Skin epidermis (tissue), 12 donors: Measurements from ENCODE around the gene MTCH1.

Source experiments
- H3K27ac ChIP-seq, 21 experiments: fragments of 200-600 bp; sonication (generic) in 11 of 21; one replicate each; pipeline ENCODE4 v1.5.0; 2020; ENCODE audit warnings: mild to moderate bottlenecking in 3 of 21, inconsistent platforms in 2 of 21, moderate library complexity in 2 of 21
- H3K4me3 ChIP-seq, 7 experiments: fragments of 200-600 bp; sonication (generic) in 2 of 7; one replicate each; pipeline ENCODE4 v1.5.0; 2020; ENCODE audit warnings: inconsistent platforms in 2 of 7, mild to moderate bottlenecking in 2 of 7, moderate library complexity in 1 of 7

Gene MTCH1

DNA sequence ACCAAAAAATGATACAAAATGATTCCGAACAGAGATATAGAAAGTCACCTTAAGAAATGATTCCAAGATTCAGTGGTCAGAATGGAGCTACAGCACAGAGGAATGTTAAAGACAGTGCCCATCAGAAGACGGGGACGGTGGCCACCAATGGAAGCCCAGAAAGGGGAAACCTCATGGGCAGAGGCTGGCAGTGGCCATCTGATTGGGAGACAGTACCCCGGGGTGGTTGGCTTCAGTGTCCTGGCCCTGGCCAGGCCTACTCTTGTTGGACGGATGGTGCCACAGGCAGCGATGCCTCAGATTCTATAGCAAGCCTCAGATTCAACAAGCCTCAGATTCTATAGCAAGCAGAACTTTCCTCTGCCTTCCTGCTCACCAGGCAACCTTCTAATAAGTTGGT, 48.1 kb downstream of the MTCH1 start:
- Histone ChIP-seq H3K27ac (no peak overlapping the region), H3K4me3 (no peak overlapping the region)

- Histone ChIP-seq H3K4me3 (no peak overlapping the region), H3K27ac (no peak overlapping the region)
These were observed 49.2 kb downstream of the MTCH1 start for GRCh38 chr6:36936824-36937223.

GRCh38 chr6:36934901-36935300, 51.1 kb downstream of the MTCH1 start:
- Histone ChIP-seq H3K4me3 (no peak overlapping the region), H3K27ac (no peak overlapping the region)

GRCh38 chr6:36933519-36933918, 52.5 kb downstream of the MTCH1 start:
- H3K27ac ChIP-seq: peak overlapping the region in 1 of 21 experiments; percentile 12
- no peak overlapping the region for H3K4me3 ChIP-seq

DNA sequence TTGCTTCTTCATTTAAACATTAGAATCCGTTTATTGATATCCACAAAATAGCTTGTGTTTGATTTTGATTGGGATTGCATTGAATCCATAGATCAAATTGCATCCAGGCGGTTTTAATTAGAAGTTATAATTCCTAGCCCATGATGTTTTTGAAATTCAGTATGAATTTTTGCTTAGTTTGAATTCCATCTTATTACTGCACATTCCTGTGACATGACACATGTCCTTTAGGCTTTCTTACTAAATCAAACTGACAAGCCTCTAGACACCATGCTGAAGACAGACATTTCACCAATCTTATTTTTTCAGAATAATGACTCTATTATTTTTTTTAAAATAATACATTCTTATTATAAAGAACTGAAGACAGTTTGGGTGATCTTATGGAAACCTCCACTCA, 52.9 kb downstream of the MTCH1 start:
- H3K27ac ChIP-seq: no peak overlapping the region
- no peak overlapping the region for H3K4me3 ChIP-seq

DNA sequence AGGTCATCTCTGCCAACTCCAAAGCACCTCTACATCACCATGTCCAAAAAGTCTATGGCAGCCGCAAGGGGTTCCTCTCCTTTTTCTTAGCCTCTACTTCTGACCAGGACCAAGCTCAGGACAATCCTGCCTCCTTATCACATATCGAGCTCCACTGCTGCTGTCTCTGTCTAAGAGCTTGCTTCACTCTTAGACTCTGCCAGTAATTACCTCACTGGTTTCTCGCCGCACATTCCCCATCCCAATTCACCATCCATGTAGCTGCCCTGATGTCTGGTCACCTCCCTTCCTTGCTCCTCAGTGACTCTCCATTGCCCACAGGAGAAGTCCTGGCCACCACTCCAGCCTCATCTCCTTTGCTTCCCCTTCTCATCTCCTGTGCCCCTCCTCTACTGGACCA, 55.5 kb downstream of the MTCH1 start:
- peak overlapping the region in 4 of 21 experiments; percentile 12 to 72 (median 36) for H3K27ac ChIP-seq

DNA sequence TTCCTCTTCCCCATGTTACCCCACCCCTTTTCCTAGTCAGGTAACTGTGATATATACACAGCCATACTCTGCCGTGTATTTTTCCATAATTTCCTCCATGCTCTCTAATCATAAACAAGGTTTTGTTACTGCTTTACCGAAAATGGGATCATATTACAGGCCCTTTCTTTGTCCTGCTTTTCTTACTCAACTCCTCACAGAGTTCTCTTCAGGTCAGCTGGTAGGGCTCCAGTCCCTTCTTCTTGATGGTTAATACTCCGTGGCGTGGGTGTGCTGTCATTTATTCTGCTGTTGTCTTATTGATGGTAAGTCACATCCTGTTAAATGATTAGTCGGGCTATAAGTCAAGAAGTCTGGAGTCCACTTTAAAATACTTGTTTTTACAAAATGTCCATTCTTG, 56.4 kb downstream of the MTCH1 start:
- Histone ChIP-seq H3K27ac (peak overlapping the region in 4 of 21 experiments; percentile 12 to 56 (median 32)), H3K4me3 (no peak overlapping the region)

More for the DNA sequence above, 55.5 kb downstream of the MTCH1 start:
- H3K4me3 ChIP-seq: no peak overlapping the region

DNA sequence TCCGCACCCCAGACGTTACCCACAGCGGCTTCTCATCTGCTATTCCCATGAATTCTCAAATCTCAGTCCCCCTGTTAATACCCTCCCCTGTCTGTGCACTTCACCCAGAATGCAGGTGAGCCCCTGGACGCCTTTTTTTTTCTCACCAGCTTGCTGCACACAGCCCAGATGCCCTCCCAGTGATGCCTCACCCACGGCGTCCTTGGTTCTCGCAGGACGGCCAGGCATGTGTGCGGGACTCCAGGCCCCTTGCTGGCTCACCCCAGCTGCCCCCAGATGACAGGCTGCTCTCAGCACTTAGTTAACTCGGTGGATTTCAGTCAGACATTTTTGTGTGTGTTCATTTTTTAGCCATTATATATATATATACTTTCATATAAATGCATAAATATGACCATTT, 56.8 kb downstream of the MTCH1 start:
- H3K4me3 ChIP-seq: no peak overlapping the region
- peak overlapping the region in 5 of 21 experiments; percentile 6 to 48 (median 26) for H3K27ac ChIP-seq

DNA sequence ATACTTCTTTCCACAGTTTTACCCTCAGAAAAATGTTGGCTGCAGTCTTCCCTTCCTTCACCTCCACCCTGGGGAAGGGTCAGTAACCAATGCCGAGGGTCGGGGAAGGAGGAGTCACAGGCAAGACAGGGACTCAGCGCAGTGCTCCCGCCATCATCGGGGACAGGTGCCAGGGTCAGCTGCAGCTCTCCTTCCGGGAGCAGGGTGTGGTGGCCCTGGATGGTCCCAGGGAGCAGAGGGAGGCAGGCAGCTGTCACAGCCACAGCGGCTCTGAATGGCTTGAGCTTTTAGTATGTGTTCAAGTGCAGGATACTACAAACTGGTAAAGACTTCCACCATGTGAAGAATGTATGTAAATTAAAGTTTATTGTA, 57.5 kb downstream of the MTCH1 start:
- Histone ChIP-seq H3K4me3 (no peak overlapping the region), H3K27ac (peak overlapping the region in 9 of 21 experiments; percentile 6 to 64 (median 46))

GRCh38 chr6:36927691-36928546, 58.1 kb downstream of the MTCH1 start:
- no peak overlapping the region for H3K4me3 ChIP-seq
- peak overlapping the region in 10 of 21 experiments; percentile 6 to 64 (median 47) for H3K27ac ChIP-seq

GRCh38 chr6:36926708-36927513, 59.1 kb downstream of the MTCH1 start:
- peak overlapping the region in 4 of 21 experiments; percentile 7 to 64 (median 61) for H3K27ac ChIP-seq
- no peak overlapping the region for H3K4me3 ChIP-seq

GRCh38 chr6:36925809-36926208, 60.2 kb downstream of the MTCH1 start:
- H3K27ac ChIP-seq: peak overlapping the region in 1 of 21 experiments; percentile 21
- no peak overlapping the region for H3K4me3 ChIP-seq

- H3K27ac ChIP-seq: no peak overlapping the region
These were observed 61.1 kb downstream of the MTCH1 start for GRCh38 chr6:36924778-36925374.

GRCh38 chr6:36924131-36924530, 61.9 kb downstream of the MTCH1 start:
- Histone ChIP-seq H3K4me3 (no peak overlapping the region), H3K27ac (peak overlapping the region in 3 of 21 experiments; percentile 24 to 67 (median 26))

More at GRCh38 chr6:36924778-36925374, 61.1 kb downstream of the MTCH1 start:
- no peak overlapping the region for H3K4me3 ChIP-seq

GRCh38 chr6:36920546-36920945, 65.5 kb downstream of the MTCH1 start:
- H3K27ac ChIP-seq: peak overlapping the region in 5 of 21 experiments; percentile 44 to 79 (median 62)
- H3K4me3 ChIP-seq: no peak overlapping the region

DNA sequence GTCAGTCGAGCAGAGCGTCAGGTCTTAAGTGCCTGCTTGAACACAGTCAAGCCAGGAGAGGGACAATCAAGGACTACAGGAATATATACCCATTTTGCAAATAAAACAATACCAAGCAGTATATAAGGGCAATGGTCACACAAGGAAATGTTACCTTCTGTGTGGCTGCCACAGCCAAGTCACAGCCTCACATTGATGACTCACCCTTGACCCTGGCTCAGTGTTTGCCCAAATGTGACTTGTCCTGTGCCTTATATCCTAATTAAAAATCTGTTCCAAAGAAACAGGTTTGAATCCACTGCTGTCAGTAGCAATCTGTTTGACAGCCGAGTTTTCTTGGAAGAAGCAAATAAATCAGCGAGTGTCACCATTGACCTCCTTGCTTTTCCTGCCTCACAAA, 65.9 kb downstream of the MTCH1 start:
- Histone ChIP-seq H3K4me3 (no peak overlapping the region), H3K27ac (peak overlapping the region in 6 of 21 experiments; percentile 8 to 76 (median 49))
